ENCODE results near the gene COL21A1.

The COL21A1 gene

GRCh38 chr6:56106231-56106630, 141.1 kb downstream of the COL21A1 start:
- DNase-seq (ENCODE audit: low read depth): no peak

GRCh38 chr6:56104591-56104990, 142.8 kb downstream of the COL21A1 start:
- DNase-seq (ENCODE audit: low read depth): no peak

- DNase-seq (ENCODE audit: low read depth): no peak
Measured at GRCh38 chr6:56102216-56102615, 145.2 kb downstream of the COL21A1 start.

GRCh38 chr6:56101141-56101553, 146.2 kb downstream of the COL21A1 start:
- DNase-seq (ENCODE audit: low read depth): no peak

GRCh38 chr6:56096946-56097621, 150.3 kb downstream of the COL21A1 start:
- no peak for DNase-seq (ENCODE audit: low read depth)

- DNase-seq (ENCODE audit: low read depth): no peak
Measured at GRCh38 chr6:56096541-56096940, 150.8 kb downstream of the COL21A1 start.

GRCh38 chr6:56093776-56094175, 153.6 kb downstream of the COL21A1 start:
- DNase-seq (ENCODE audit: low read depth): no peak

- DNase-seq (ENCODE audit: low read depth): no peak
Measured at GRCh38 chr6:56091159-56091869, 156.1 kb downstream of the COL21A1 start.

GRCh38 chr6:56088641-56089040, 158.7 kb downstream of the COL21A1 start:
- DNase-seq (ENCODE audit: low read depth): no peak

GRCh38 chr6:56087421-56087820, 160.0 kb downstream of the COL21A1 start:
- DNase-seq (ENCODE audit: low read depth): no peak

GRCh38 chr6:56079751-56080540, 167.4 kb downstream of the COL21A1 start:
- no peak for DNase-seq (ENCODE audit: low read depth)

GRCh38 chr6:56076033-56076432, 171.3 kb downstream of the COL21A1 start:
- DNase-seq (ENCODE audit: low read depth): no peak

- no peak for DNase-seq (ENCODE audit: low read depth)
Measured at GRCh38 chr6:56073761-56074160, 173.6 kb downstream of the COL21A1 start.

- no peak for DNase-seq (ENCODE audit: low read depth)
Measured at GRCh38 chr6:56073315-56073714, 174.1 kb downstream of the COL21A1 start.

GRCh38 chr6:56072856-56073255, 174.5 kb downstream of the COL21A1 start:
- DNase-seq (ENCODE audit: low read depth): no peak

- no peak for DNase-seq (ENCODE audit: low read depth)
Measured at GRCh38 chr6:56065408-56065807, 182.0 kb downstream of the COL21A1 start.

GRCh38 chr6:56062836-56063235, 184.5 kb downstream of the COL21A1 start:
- DNase-seq (ENCODE audit: low read depth): no peak

- DNase-seq (ENCODE audit: low read depth): no peak
Measured at GRCh38 chr6:56058636-56059035, 188.7 kb downstream of the COL21A1 start.

- DNase-seq (ENCODE audit: low read depth): no peak
Measured at GRCh38 chr6:56055081-56055704, 192.2 kb downstream of the COL21A1 start.

- no peak for DNase-seq (ENCODE audit: low read depth)
Measured at GRCh38 chr6:56051202-56051598, 196.2 kb downstream of the COL21A1 start.

GRCh38 chr6:56050530-56051201, 196.7 kb downstream of the COL21A1 start:
- DNase-seq (ENCODE audit: low read depth): no peak

- no peak for DNase-seq (ENCODE audit: low read depth)
Measured at GRCh38 chr6:56048601-56049000, 198.8 kb downstream of the COL21A1 start.
